Sciatic nerve (tissue), 2 donors: ENCODE data around the gene TMEM107. TPM values are rescaled to one million over a fixed set of nuclear protein-coding genes. Genes with fewer than 3 reads are reported as not detected.
"Not testable (repeated sequence)": the region's sequence is repeated elsewhere in the genome, so short reads cannot be mapped to it uniquely, and the experiment has no call there.

Experiments
- ATAC-seq: fragments of 200-7000 bp; cut with Tn5 transposase; one replicate; pipeline ENCODE4 v1.9.1; 2020; ENCODE audit warnings: mild to moderate bottlenecking, moderate library complexity
- DNase-seq: peaks from one replicate; pipeline ENCODE4 v3.0.0-alpha.2; 2020; ENCODE audit warnings: low spot score
- intact Hi-C: fragments of 100-400 bp; cut with DNase I; formaldehyde crosslinking; loops from one replicate; pipeline ENCODE4 v1.14.2; 2022
- total RNA-seq: library from RNA; stranded (reverse); fragmentation: NEBNext Ultra II Directional; extraction: Animal tissue kit (Norgen Biotek cat#: 25700); gene quantifications from one replicate; pipeline ENCODE4 v1.2.1, GENCODE V29; 2021
- donor health status: DM: no; HTN: no; CAD: no.
- donor health status: DM: no; HTN: no; CAD: no.

TMEM107 gene
- total RNA-seq, 1 donor from 2014 or later, result 23.0 TPM

DNA sequence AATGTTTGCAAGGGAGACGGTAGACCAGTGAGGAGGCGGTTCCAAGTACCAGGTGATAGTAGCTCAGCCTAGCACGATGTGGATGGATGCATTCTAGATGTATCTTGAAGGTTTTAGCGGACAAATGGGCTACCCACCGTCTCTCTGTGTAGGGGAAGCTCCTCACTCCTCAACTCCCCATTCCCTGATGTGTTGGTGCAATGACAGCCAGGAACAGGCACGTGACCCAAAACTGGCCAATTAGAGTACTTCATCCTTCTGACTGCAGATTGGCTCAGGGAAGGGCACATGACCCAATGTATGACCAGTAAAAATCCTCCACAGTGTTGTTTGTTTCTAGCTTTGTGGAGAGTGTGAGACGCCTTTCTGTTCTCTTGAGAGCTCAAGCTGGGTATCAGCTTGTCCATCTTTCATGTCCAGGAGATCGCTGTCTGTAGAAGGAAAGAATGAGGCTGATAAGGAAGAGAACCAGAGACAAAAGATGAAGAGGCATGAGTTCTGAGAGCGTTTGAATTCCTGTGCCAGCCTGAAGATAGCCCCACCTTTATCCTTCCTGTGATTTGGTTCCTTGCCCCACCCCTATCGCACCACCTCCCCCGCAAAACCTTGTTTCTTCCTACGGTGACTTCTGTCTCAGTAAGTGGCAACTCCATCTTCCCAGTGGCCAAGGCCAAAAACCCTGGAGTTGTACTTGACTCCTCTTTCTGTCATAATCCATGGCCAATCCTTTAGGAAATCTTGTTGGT is 16.1 kb upstream of the TMEM107 start:
- intact Hi-C loops, result no loop called here

DNA sequence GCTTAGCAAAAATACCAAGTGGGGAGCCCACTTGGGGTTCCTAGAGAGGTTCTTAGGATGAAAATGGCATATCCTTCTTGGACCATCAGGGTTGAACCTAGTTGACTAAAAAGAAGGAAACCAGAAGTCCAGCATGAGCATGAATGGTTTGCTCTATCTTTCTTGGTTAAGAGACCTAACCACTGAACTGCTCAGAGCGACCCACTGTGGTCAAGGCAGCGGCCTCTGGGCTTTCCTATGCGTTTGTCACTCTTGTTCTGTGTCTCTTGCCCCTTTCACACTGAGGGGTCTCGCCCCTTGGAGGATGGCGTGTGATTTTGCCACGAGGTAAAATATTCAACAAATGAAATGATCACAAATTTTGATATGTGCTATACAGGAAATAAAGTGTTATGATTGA is 14.3 kb upstream of the TMEM107 start:
- ATAC-seq (no peak), DNase-seq (no peak)
- intact Hi-C loops, result no loop called here

More for the DNA sequence above, 16.1 kb upstream of the TMEM107 start:
- ATAC-seq, result peak; percentile 79
- DNase-seq, result peak; percentile 89

DNA sequence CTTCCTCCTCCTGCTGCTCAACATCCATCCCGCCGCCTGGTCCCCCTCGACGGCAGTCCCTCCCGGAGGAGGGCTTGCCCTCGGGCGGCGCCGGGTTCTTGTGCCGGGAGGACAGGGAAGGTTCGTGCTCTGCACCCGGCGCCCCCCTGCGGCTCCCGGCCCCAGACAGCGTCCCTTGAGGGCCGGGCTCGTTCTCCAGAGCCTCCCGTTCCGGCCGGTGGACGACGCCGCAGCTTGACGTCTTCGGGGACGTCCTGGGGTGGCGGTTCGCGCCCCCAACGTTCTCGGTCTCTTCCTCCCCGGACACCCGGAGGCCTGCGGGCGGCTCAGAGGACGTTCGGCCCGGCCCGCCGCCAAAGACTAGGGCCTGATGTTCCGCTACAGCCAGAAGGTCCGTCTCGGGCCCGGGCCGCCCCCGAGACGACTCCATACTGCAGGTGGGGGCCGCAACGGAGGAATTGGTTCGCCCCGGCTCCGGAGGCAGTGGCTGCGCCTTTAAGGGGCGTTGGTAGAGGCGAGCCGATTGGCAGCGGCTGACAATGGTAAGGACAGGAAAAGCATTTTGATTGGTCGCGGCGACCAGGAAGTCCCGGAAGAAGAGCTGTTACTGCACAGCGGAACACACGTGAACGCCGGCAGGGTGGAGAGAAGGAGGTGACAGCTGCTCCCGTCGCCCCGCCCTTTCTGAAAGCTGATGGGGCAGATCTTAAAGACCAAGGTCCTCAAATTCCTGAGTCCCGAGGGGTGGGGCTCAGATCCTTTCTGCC is 13.7 kb upstream of the TMEM107 start, which contains the start of gene BORCS6:
Gene BORCS6, minus strand, starts transcription at position 470 of the 767 bp plus-strand sequence. Its CDS starts 40 bp downstream, at position 430.
- DNase-seq (peak; percentile 98), ATAC-seq (peak; percentile 76)
- intact Hi-C loops, result no loop called here

DNA sequence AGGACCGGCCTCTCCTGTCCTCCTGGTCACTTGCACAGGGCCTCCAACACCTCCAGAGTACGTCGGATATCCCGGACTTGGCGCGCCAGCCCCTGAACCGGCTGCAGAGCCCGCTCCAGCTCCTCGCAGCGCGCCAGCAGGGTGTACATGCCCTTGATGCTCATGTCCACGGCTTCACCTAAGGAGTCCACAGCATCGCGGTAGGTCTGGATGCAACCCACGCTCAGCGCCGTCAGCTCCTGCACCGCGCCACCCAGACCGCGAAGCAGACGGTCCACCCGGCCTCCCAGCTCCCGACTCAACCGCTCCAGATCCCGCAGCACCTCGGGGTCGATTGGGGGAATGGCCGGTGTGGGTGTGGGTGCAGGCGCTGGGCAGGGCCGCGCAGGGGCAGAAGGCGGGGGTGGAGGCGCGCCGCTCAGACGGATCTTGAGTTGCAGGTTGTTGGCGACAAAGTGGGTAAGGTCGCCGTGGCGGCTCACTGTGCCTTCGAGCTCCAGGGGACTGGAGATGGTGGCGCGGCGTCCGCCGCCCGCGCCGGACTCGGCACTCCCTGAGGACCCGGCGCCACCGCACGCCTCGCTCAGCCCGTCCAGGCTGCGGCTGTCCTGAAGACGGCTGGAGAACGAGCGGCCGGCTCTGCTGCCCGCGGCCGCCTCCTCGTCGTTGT is 13.0 kb upstream of the TMEM107 start:
- intact Hi-C loops, result no loop called here
- DNase-seq (no peak), ATAC-seq (no peak)

DNA sequence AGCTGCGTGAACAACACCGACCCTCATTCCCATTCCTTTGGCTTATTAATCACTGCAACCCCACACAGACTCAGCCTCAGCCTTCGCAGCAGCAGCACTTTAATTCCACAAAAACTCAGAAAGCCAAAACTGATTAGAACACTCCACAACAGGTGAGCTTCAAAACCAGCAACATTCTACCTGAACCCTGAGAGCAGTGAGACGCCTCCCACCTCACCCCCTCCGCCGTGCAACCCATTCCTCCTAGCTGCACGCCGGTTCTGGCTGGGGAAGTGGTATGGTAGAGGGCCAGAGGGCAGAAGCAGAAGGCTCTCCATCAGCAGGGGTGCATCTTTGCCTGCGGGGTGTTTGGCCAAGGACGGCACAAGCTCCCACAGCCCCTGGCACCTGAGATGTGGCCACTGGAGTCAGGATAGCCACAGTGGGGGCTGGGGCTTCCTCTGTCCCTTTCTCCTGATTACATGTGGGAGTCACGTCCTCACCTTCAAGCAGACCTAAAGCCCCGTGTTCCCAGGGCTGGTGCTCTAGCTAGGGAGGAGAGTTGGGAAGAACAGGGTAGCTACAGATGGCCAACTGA is 12.2 kb upstream of the TMEM107 start:
- intact Hi-C loops, result no loop called here
- DNase-seq, result no peak
- ATAC-seq, result no peak

DNA sequence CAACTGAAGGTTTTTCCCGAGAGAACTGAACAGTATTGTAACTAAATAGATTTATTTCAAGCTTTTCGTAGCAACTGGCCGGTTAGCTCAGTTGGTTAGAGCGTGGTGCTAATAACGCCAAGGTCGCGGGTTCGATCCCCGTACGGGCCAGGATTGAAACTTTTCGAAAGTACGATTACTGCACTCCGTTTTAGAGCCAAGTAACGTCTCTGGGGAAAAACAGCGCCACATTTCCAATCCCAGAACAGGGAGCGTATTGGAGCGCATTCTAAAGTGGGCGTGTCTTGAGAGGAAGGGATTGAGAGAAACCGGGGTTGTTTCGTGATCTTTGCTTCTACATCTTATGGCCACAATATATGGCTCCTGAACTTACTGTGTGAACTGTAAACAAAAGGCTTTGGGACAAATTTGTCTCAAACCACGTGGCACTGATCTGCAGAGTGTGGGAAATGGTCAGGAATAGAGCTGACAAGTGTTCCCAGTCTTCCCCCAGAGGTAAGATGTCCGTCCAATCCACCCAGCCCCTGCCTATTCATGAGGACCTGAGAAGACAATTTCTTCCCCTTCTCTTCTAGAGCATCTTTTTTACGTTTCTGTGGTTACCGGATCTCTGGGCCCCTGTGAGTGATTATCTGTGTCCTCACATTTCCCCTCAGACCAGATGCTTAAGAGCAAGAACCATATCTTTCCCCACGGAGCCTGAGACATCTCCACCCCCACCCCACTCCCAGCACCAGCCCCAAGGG is 11.5 kb upstream of the TMEM107 start:
- peak; percentile 65 for ATAC-seq
- peak; percentile 96 for DNase-seq
- intact Hi-C loops, result loop anchor here (2.0 kb wide), 1 partner anchor 49 kb away; no protein-coding TSS in a partner anchor

DNA sequence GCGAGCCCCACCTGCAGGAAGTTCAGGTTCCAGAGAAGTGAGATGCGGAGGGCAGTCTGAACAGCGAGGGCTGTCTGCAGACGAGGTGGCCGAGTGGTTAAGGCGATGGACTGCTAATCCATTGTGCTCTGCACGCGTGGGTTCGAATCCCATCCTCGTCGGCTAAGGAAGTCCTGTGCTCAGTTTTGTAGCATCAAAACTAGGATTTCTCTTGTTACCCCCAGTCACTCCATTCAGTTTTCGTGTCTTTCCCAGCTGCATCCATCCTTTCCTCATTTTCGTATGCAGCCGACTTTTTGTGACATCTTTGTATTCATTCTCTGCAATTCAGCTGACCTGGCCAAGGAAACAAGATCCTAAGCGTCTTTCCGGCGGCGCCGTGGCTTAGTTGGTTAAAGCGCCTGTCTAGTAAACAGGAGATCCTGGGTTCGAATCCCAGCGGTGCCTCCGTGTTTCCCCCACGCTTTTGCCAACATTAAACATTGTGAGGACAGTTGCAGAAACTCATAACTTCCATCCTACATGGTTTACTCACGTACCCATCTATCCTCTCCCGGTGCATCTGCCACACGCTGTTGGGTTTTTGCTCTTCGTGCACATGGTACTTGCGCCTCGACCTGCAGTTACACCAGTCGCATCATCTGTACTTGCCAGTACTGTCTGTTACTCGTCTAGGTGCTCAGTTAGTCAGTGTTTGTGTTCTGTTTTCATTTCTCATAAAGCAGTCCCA is 10.8 kb upstream of the TMEM107 start:
- DNase-seq (peak; percentile 96), ATAC-seq (peak; percentile 87)
- intact Hi-C loops, result loop anchor here (2.0 kb wide), 1 partner anchor 48 kb away; no protein-coding TSS in a partner anchor

DNA sequence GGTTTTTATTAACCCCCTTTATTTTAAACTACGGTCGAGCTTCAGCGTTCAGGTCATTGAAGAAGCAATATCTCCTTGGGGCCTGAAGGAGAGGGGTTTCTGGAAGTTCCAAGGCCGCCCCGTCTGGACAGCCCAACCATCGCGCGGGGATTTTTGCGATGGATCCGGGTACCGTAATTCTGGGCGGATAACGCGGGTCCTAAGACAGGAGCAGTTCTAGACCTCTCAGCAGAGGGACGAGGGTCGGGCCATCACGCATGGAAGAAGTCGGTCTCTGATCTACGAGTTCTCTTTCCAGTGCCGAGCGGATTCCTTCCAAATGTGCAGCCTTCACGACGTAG is 10.2 kb upstream of the TMEM107 start:
- no peak for ATAC-seq
- DNase-seq, result no peak
- intact Hi-C loops, result loop anchor here (2.0 kb wide), 1 partner anchor 48 kb away; no protein-coding TSS in a partner anchor

DNA sequence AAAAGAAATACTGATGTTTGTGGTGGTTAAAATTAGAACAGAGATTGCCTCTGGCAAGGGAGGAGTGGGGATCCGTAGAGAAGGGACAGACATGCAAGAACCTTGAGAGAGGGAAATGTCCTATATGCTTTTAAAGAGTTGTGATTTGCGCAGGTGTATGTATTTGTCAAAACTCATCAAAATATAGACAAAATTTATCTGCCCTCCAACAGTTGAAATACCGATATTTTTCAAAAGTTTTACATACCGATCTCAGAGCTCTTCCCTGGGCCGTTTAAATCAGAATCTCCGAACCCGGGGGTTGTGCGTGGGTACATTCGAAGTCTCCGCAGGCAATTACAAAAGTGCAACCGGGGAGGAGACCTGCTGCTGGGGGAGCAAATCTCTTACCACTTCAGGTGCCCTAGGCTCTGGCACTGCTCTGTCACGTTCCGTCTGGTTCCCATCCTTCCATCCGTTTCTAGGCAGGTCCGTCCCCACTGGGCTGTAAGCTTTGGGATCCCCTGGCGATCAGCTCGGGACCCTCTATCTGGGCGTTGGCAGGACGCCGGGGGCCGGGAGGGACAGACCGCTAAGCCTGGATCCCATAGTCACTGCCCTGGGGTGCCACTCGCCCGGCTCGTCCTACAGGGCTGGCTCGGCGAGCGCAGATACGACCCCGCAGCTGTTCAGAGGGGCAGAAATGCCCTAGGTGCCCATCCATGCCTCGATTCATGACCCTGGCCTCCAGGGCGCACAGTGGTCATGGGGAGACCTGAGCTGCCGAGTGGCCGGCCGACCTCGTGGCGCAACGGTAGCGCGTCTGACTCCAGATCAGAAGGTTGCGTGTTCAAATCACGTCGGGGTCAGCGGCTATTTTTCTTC is 9.6 kb upstream of the TMEM107 start:
- intact Hi-C loops, result loop anchor here (2.0 kb wide), 1 partner anchor 47 kb away; no protein-coding TSS in a partner anchor
- DNase-seq (peak; percentile 97), ATAC-seq (peak; percentile 71)

DNA sequence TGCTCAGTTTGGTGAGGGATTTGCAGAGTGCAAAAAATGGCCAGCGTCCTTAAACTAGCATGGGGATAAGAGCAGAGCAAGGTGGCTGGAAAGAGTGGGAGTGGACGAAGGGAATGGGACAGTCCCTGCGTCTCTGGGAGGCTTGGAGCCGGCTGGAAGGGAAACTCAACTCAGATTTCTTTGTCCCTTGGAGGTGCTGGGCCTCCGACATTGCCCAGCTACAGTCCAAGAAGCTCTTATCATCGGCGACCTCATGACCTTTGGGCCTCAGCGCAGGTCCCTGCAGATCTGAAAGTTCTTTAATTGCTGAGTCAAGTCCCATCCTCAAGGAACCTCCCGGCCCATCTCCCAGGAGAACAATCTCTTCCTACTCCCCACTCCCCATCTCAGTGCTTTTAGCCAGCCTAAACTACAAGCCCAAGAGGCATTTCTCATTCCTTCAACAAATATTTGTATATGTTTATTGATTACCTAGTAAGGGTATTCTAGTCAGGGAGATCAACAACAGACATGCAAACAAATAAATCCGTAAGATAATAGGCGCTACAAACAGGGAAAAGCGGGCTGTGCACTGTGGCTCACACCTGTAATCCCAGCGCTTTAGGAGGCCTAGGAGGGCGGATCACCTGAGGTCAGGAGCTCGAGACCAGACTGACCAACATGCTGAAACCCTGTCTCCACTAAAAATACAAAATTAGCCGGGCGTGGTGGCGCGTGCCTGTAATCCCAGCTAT is 985 bp upstream of the TMEM107 start:
- ATAC-seq, result no peak
- intact Hi-C loops, result no loop called here
- DNase-seq, result no peak

DNA sequence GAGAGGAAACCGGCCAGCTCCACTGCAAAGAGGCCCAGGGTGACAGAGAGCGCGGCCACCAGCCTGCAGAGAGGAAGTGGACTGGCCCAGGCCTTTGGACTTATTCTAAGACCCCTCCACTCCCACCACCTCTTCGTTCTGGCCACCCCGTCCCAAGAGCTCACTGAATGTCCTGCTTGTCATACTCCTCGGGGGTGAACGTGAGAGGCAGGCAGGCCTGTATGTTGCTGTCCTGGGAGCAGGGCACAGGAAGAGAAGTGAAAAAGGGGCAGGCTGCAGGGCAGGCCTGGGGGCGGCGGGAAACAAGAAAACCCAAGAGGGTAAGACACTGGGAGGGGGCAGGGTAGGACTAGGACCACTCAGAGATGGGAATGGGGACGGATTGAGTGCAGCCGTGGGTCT is 384 bp downstream of the TMEM107 start:
- ATAC-seq (peak; percentile 29), DNase-seq (no peak)
- intact Hi-C loops, result no loop called here

DNA sequence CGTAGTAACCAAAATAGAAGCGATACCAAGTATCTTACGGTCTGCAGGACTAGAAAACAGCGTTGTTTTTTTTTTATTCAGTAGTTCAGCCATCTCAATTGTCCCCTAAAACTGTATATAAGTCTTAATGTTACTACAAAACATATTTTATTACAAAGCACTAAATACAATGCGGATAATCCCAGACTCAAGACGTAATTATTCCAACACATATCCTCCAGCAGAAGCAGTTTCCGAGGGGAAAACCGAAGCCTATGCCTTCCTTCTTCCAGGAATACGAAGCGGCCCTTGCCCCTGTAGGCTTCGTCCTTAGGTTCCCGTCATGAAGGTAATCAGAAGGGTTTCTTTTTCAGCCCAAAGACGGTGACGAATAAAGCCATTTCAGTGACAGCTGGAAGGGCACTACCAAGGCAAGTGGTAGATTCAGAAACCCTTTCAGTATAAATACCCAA is 2.3 kb downstream of the TMEM107 start:
- ATAC-seq (no peak), DNase-seq (no peak)
- intact Hi-C loops, result loop anchor here (5.0 kb wide), 1 partner anchor 332 kb away; no protein-coding TSS in a partner anchor

DNA sequence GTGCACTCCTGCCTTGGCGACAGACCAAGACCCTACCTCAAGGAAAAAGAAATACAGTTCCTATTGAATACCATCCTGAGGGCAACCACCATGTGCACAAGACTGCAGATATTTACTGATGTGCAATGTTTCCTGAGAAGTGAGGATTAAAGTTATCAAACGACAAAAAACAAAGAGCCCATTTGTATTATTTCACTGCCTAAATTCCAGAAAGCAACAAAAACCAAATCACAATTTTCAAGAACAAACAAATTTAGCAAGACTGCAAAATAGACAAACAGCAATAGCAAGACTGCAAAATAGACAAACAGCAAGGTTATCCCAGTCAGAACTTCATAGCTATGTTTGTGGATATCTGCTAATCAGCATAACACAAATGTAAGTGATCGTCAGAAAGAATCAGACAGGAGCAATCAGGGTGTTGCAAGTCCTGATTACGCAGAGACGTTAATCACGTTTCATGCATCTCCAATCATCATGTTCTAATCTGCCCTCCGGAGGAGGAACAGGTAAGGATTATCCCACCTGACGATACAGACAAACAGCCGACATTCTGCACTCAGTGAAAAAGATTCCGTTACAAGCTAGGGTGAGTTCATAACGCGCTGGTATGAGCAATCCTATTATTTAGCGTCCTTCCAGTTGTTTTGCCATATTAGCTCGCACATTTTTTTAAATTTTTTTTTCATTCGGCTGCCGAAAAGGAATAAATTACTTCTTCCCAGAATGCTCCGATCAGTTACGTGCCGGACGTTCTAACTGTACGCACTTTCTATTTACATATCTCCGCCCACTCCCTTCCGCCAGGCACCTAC is 2.9 kb downstream of the TMEM107 start:
- intact Hi-C loops, result loop anchor here (5.0 kb wide), 1 partner anchor 331 kb away; no protein-coding TSS in a partner anchor
- DNase-seq, result peak; percentile 84
- peak; percentile 88 for ATAC-seq

DNA sequence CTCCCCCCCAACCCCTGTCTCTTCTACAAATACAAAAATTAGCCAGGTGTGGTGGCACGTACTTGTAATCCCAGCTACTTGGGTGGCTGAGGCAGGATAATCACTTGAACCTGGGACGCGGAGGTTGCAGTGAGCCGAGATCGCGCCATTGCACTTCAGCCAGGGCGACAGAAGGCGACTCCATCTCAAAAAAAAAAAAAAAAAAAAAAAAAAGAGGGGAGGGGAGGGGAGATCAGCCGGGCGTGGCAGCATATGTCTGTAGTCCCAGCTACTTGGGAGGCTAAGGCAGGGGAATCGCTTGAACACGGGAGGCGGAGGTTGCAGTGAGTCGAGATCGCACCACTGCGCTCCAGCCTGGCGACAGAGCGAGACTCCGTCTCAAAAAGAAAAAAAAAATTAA is 6.0 kb downstream of the TMEM107 start:
- not testable (repeated sequence) for DNase-seq, ATAC-seq
- intact Hi-C loops, result loop anchor here (5.0 kb wide), 1 partner anchor 328 kb away; no protein-coding TSS in a partner anchor

DNA sequence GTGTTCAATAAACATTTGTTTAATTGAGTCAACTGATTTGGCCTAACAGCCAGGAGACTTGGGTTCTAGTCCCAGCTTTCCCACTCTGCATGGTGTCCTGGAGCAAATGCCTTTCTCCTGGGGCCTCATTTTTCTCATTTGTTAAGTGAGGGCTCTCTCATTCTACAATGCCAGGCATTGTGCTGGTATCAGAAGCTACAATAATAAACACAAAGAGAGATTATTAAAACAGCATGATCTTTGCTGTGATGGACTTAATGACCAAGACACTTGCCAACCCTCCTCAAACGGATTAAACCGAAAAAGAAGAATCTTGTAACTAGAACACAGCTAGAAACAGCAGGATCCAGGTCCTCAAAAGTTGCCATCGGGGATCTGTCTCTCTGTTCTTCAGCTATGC is 8.7 kb downstream of the TMEM107 start:
- ATAC-seq (no peak), DNase-seq (no peak)
- intact Hi-C loops, result no loop called here
